Parathyroid adenoma (tissue), 2 donors: ENCODE measurements around the gene PRDM15.

ENCODE experiments used
- H2AFZ ChIP-seq: fragments of 300-600 bp; sonication (generic); one replicate; pipeline ENCODE4 v1.7.0; 2017; ENCODE audit warnings: antibody characterized with exemption, mild to moderate bottlenecking
- H3K27ac ChIP-seq: fragments of 300-600 bp; sonication (generic); one replicate; pipeline ENCODE4 v1.7.0; 2017
- H3K27me3 ChIP-seq: fragments of 300-600 bp; sonication (generic); one replicate; pipeline ENCODE4 v1.7.0; 2017; ENCODE audit warnings: low read length; ENCODE audit not compliant: control insufficient read depth, insufficient read depth
- H3K36me3 ChIP-seq: fragments of 300-600 bp; sonication (generic); one replicate; pipeline ENCODE4 v1.7.0; 2017; ENCODE audit warnings: low read length; ENCODE audit not compliant: control insufficient read depth, insufficient read depth
- H3K4me1 ChIP-seq: fragments of 300-600 bp; sonication (generic); one replicate; pipeline ENCODE4 v1.7.0; 2017; ENCODE audit warnings: control low read depth
- H3K4me2 ChIP-seq: fragments of 300-600 bp; sonication (generic); one replicate; pipeline ENCODE4 v1.7.0; 2017; ENCODE audit warnings: low read length
- H3K4me3 ChIP-seq: fragments of 300-600 bp; sonication (generic); one replicate; pipeline ENCODE4 v1.7.0; 2017; ENCODE audit warnings: low read depth, low read length
- H3K79me2 ChIP-seq: fragments of 300-600 bp; sonication (generic); one replicate; pipeline ENCODE4 v1.7.0; 2017; ENCODE audit warnings: control low read depth
- H3K9ac ChIP-seq: fragments of 300-600 bp; sonication (generic); one replicate; pipeline ENCODE4 v1.7.0; 2017; ENCODE audit warnings: mild to moderate bottlenecking
- H3K9me3 ChIP-seq: fragments of 300-600 bp; sonication (generic); one replicate; pipeline ENCODE4 v1.7.0; 2017; ENCODE audit warnings: low read length; ENCODE audit not compliant: control insufficient read depth
- CTCF ChIP-seq: fragments of 300-600 bp; sonication (generic); IDR thresholded peaks from one replicate; pipeline ENCODE4 v1.7.0; 2017; ENCODE audit warnings: antibody characterized with exemption, mild to moderate bottlenecking
- donor health status: primary hyperparathyroidism.

The PRDM15 gene

GRCh38 chr21:41843584-41843983 lies 35.6 kb downstream of the PRDM15 start:
- H3K36me3 ChIP-seq = no peaks in the 10 kb centered on the region
- no peak overlapping the region for H3K4me3 ChIP-seq
- no peak overlapping the region for H2AFZ ChIP-seq
- no peak overlapping the region for H3K27ac ChIP-seq
- peaks cover 2% of the 10 kb centered on the region for H3K9me3 ChIP-seq
- no peak overlapping the region for H3K4me2 ChIP-seq
- no peaks in the 10 kb centered on the region for H3K4me1 ChIP-seq
- H3K9ac ChIP-seq = no peak overlapping the region
- H3K27me3 ChIP-seq = no peaks in the 10 kb centered on the region
- no peak for TF ChIP-seq CTCF
- H3K79me2 ChIP-seq = no peaks in the 10 kb centered on the region

- H3K27me3 ChIP-seq = no peaks in the 10 kb centered on the region
- no peaks in the 10 kb centered on the region for H3K4me1 ChIP-seq
- H2AFZ ChIP-seq = no peak overlapping the region
- H3K9ac ChIP-seq = no peak overlapping the region
- no peak overlapping the region for H3K27ac ChIP-seq
- H3K4me3 ChIP-seq = no peak overlapping the region
- TF ChIP-seq CTCF = no peak
- H3K4me2 ChIP-seq = no peak overlapping the region
- peaks cover 2% of the 10 kb centered on the region for H3K9me3 ChIP-seq
- no peaks in the 10 kb centered on the region for H3K79me2 ChIP-seq
- H3K36me3 ChIP-seq = no peaks in the 10 kb centered on the region
Measured at GRCh38 chr21:41840880-41841279, 38.3 kb downstream of the PRDM15 start.

GRCh38 chr21:41839387-41840000 lies 39.6 kb downstream of the PRDM15 start:
- Histone ChIP-seq H3K27me3 (no peaks in the 10 kb centered on the region), H3K4me3 (no peak overlapping the region), H3K36me3 (no peaks in the 10 kb centered on the region), H3K9me3 (peaks cover 2% of the 10 kb centered on the region), H3K4me1 (no peaks in the 10 kb centered on the region), H3K79me2 (no peaks in the 10 kb centered on the region), H2AFZ (no peak overlapping the region), H3K9ac (no peak overlapping the region), H3K4me2 (no peak overlapping the region), H3K27ac (no peak overlapping the region)
- TF ChIP-seq CTCF = no peak

GRCh38 chr21:41837756-41838297 lies 41.3 kb downstream of the PRDM15 start:
- Histone ChIP-seq H3K27ac (no peak overlapping the region), H2AFZ (no peak overlapping the region), H3K9ac (no peak overlapping the region), H3K4me3 (no peak overlapping the region), H3K79me2 (no peaks in the 10 kb centered on the region), H3K9me3 (peaks cover 2% of the 10 kb centered on the region), H3K4me1 (no peaks in the 10 kb centered on the region), H3K27me3 (no peaks in the 10 kb centered on the region), H3K36me3 (no peaks in the 10 kb centered on the region), H3K4me2 (no peak overlapping the region)
- no peak for TF ChIP-seq CTCF
